Heart left ventricle (tissue), 13 donors: Measurements from ENCODE around the gene HNRNPA3.

Source experiments
- CTCF ChIP-seq, 12 donors: fragments of 200-600 bp; sonication (generic) in 4 of 12; IDR thresholded peaks; one replicate each; pipeline versions ENCODE4 v1.5.0 to v1.8.0; 2018 to 2022; ENCODE audit warnings: antibody characterized with exemption in 12 of 12, mild to moderate bottlenecking in 5 of 12
- POLR2A ChIP-seq, 2 donors: fragments of 450-650 bp; IDR thresholded peaks; one replicate each; pipeline ENCODE4 v1.6.1; 2017; ENCODE audit warnings: antibody characterized with exemption in 2 of 2, mild to moderate bottlenecking in 2 of 2, moderate library complexity in 2 of 2
- donor health status: ischemic (EF 13 %, LVEDD 7.1; RV severe dilation, severe dysfunction).
- donor health status: DM: no; HTN: yes; CAD: no.
- donor health status: DM: no; HTN: no; CAD: no.
- donor health status: ischemic (EF 25% LVEDD 6.9; RV normal size, moderate dysfunction).
- donor health status: ischemic (EF 25% LVEDD 5.7; RV mildly dilated, moderate dysfunction).
- donor health status: ischemic (EF 35%, LVEDD 5.7; RV mildly dilated, moderate dysfunction).
- donor health status: nonischemic (EF 11% LVEDD 7.7; RV severe dilation, severe dysfunction).
- donor health status: DM: yes; HTN: yes; CAD: no.
- donor health status: PGD.
- donor health status: ischemic (EF 29% LVEDD 5.4; RV normal size, mild dysfunction).
- donor health status: nonischemic (EF 23%, LVEDD 6.1; RV moderate dilation, normal function).

DNA sequence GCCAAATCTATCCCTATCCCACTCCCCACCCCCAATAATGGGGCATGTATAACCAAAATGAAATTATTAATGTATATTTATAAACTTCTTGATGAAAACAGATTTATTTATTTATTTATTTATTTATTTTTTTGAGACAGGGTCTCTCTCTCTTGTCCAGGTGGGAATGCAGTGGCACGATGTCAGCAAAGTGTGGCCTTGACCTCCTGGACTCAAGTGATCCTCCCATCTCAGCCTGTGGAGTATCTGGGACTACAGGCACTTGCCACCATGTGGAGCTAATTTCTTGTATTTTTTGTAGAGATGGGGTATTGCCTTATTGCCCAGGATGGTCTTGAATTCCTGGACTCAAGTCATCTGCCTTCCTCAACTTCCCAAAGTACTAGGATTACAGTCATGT lies 28.0 kb upstream of the HNRNPA3 start:
- TF ChIP-seq CTCF (IDR thresholded peaks at IDR 0.05) (no peak), POLR2A (IDR thresholded peaks at IDR 0.05) (no peak)
